Fibroblast of pulmonary artery (primary cell): ENCODE data around the gene IGF1R.

Experiments used
- DNase-seq: peaks from one replicate; pipeline ENCODE4 v3.0.0-alpha.2; 2010; ENCODE audit warnings: low read depth
- H3K4me3 ChIP-seq: replicated peaks from 2 replicates; pipeline ENCODE4 v1.5.1; 2011; ENCODE audit warnings: low read depth, mild to moderate bottlenecking, control low read depth, low read length, moderate library complexity
- CTCF ChIP-seq: IDR thresholded peaks from 2 replicates; pipeline ENCODE4 v1.5.1; 2011; ENCODE audit warnings: mild to moderate bottlenecking, control low read depth, low read length, inconsistent platforms; ENCODE audit errors: missing control alignments

The IGF1R gene

GRCh38 chr15:98790270-98790669, 141.9 kb downstream of the IGF1R start:
- no peak overlapping the region for H3K4me3 ChIP-seq
- DNase-seq, result no peak
- no peak for TF ChIP-seq CTCF

- H3K4me3 ChIP-seq, result no peak overlapping the region
- TF ChIP-seq CTCF, result no peak
- DNase-seq, result no peak
Observed at GRCh38 chr15:98791046-98791701, 142.8 kb downstream of the IGF1R start.

- no peak for DNase-seq
- H3K4me3 ChIP-seq, result no peak overlapping the region
- no peak for TF ChIP-seq CTCF
Observed at GRCh38 chr15:98792117-98792516, 143.8 kb downstream of the IGF1R start.

GRCh38 chr15:98794211-98794610, 145.9 kb downstream of the IGF1R start:
- no peak for DNase-seq
- TF ChIP-seq CTCF, result no peak
- no peak overlapping the region for H3K4me3 ChIP-seq

GRCh38 chr15:98794748-98795147, 146.4 kb downstream of the IGF1R start:
- no peak for DNase-seq
- TF ChIP-seq CTCF, result no peak
- H3K4me3 ChIP-seq, result no peak overlapping the region

GRCh38 chr15:98795980-98796379, 147.6 kb downstream of the IGF1R start:
- no peak for TF ChIP-seq CTCF
- no peak overlapping the region for H3K4me3 ChIP-seq
- DNase-seq, result no peak

GRCh38 chr15:98796685-98797357, 148.5 kb downstream of the IGF1R start:
- no peak for DNase-seq
- TF ChIP-seq CTCF, result no peak
- H3K4me3 ChIP-seq, result no peak overlapping the region
